MM.1S (cell line): ENCODE measurements around the gene KRT38.
"Not testable (repeated sequence)": the region's sequence is repeated elsewhere in the genome, so short reads cannot be mapped to it uniquely, and the experiment has no call there.

ENCODE experiments used
- DNase-seq: peaks from one replicate; pipeline ENCODE4 v3.0.0-alpha.2; 2015
- H2AFZ ChIP-seq: fragments of 300-600 bp; sonication (generic); 2 replicates; pipeline ENCODE4 v1.6.0; 2016; ENCODE audit warnings: antibody characterized with exemption, low read length
- H3F3A ChIP-seq: fragments of 300-600 bp; sonication (generic); 2 replicates; pipeline ENCODE4 v1.6.1; 2016; ENCODE audit warnings: mild to moderate bottlenecking, antibody characterized with exemption, low read length, moderate library complexity, mixed read lengths; ENCODE audit not compliant: insufficient read depth
- H3K27ac ChIP-seq: fragments of 300-600 bp; sonication (generic); 2 replicates; pipeline ENCODE4 v1.5.1; 2016; ENCODE audit warnings: mild to moderate bottlenecking, low read length
- H3K27me3 ChIP-seq: fragments of 300-600 bp; sonication (generic); replicated peaks from 2 replicates; pipeline ENCODE4 v1.6.0; 2016; ENCODE audit warnings: low read length; ENCODE audit not compliant: insufficient read depth
- H3K36me3 ChIP-seq: fragments of 300-600 bp; sonication (generic); replicated peaks from 2 replicates; pipeline ENCODE4 v1.6.1; 2016; ENCODE audit warnings: mild to moderate bottlenecking, low read length, mixed read lengths; ENCODE audit not compliant: insufficient read depth
- H3K4me1 ChIP-seq: fragments of 300-600 bp; sonication (generic); 2 replicates; pipeline ENCODE4 v1.6.1; 2016; ENCODE audit warnings: low read length, mixed read lengths
- H3K4me2 ChIP-seq: fragments of 300-600 bp; sonication (generic); 2 replicates; pipeline ENCODE4 v1.6.0; 2016; ENCODE audit warnings: low read depth, low read length
- H3K4me3 ChIP-seq: fragments of 300-600 bp; sonication (generic); 2 replicates; pipeline ENCODE4 v1.5.1; 2016; ENCODE audit warnings: low read length, mixed read lengths
- H3K79me2 ChIP-seq: fragments of 300-600 bp; sonication (generic); 2 replicates; pipeline ENCODE4 v1.6.1; 2016; ENCODE audit warnings: mixed run types, low read length, mixed read lengths
- H3K9ac ChIP-seq: fragments of 300-600 bp; sonication (generic); 2 replicates; pipeline ENCODE4 v1.6.1; 2016; ENCODE audit warnings: low read length, mixed read lengths
- H3K9me2 ChIP-seq: fragments of 300-600 bp; sonication (generic); replicated peaks from 2 replicates; pipeline ENCODE4 v1.6.1; 2016; ENCODE audit warnings: mild to moderate bottlenecking, low read length, mixed read lengths; ENCODE audit not compliant: insufficient read depth
- H3K9me3 ChIP-seq: fragments of 300-600 bp; sonication (generic); replicated peaks from 2 replicates; pipeline ENCODE4 v1.6.1; 2016; ENCODE audit warnings: mild to moderate bottlenecking, low read length, mixed read lengths; ENCODE audit not compliant: insufficient read depth
- H4K20me1 ChIP-seq: fragments of 300-600 bp; sonication (generic); 2 replicates; pipeline ENCODE4 v1.6.1; 2016; ENCODE audit warnings: mild to moderate bottlenecking, low read length, moderate library complexity, mixed read lengths; ENCODE audit not compliant: insufficient read depth
- CTCF ChIP-seq: fragments of 300-600 bp; sonication (generic); IDR thresholded peaks from 2 replicates; pipeline ENCODE4 v1.5.1; 2016; ENCODE audit warnings: antibody characterized with exemption, low read length, mixed read lengths
- EZH2 ChIP-seq: fragments of 300-600 bp; sonication (generic); optimal IDR thresholded peaks from 2 replicates; pipeline ENCODE3; 2017; ENCODE audit warnings: low read depth, mild to moderate bottlenecking, antibody characterized with exemption, low read length, mixed read lengths
- EZH2phosphoT487 ChIP-seq: fragments of 300-600 bp; sonication (generic); IDR thresholded peaks from 2 replicates; pipeline ENCODE4 v1.6.1; 2018; ENCODE audit warnings: antibody characterized with exemption, low read length

Gene KRT38

DNA sequence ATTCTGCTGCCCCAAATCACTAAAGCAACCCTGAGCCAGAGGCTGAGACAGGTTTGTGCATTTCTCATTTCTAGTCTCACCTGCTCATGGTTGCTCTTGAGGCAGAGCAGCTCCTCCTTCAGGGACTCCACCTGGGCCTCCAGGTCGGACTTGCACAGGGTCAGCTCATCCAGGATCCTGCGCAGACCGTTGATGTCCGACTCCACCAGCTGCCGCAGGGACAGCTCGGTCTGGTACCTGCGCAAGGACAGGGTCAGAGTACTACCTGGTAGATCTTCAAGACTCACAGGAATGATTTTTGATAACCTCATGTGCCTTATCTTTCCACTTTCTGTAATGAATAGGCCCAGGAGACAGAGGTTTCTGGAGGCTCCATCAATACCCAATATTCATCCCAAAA lies 44.4 kb downstream of the KRT38 start:
- no peak for DNase-seq
- no peak overlapping the region for H3K4me3 ChIP-seq
- H3K79me2 ChIP-seq: no peaks in the 10 kb centered on the region
- no peaks in the 10 kb centered on the region for H3F3A ChIP-seq
- no peaks in the 10 kb centered on the region for H3K9me3 ChIP-seq
- H3K27ac ChIP-seq: no peak overlapping the region
- H3K4me2 ChIP-seq: no peak overlapping the region
- TF ChIP-seq CTCF (no peak), EZH2 (no peak), EZH2phosphoT487 (no peak)
- 0 out of 2 replicates have a peak, but pooled peaks cover 4% of the 10 kb centered on the region for H3K27me3 ChIP-seq
- H3K36me3 ChIP-seq: no peaks in the 10 kb centered on the region
- H3K9me2 ChIP-seq: no peaks in the 10 kb centered on the region
- H2AFZ ChIP-seq: no peak overlapping the region
- no peaks in the 10 kb centered on the region for H4K20me1 ChIP-seq
- no peak overlapping the region for H3K9ac ChIP-seq
- H3K4me1 ChIP-seq: no peaks in the 10 kb centered on the region

- H3K4me1 ChIP-seq: no peaks in the 10 kb centered on the region
- H3K4me3 ChIP-seq: no peak overlapping the region
- H2AFZ ChIP-seq: no peak overlapping the region
- TF ChIP-seq EZH2: no peak
- no peak for TF ChIP-seq CTCF
- no peak for TF ChIP-seq EZH2phosphoT487
- no peak overlapping the region for H3K9ac ChIP-seq
- H3K27ac ChIP-seq: no peak overlapping the region
- no peaks in the 10 kb centered on the region for H3K79me2 ChIP-seq
- H3K9me2 ChIP-seq: no peaks in the 10 kb centered on the region
- H3K36me3 ChIP-seq: no peaks in the 10 kb centered on the region
- H3F3A ChIP-seq: no peaks in the 10 kb centered on the region
- H3K27me3 ChIP-seq: 0 out of 2 replicates have a peak, but pooled peaks cover 4% of the 10 kb centered on the region
- no peak overlapping the region for H3K4me2 ChIP-seq
- H4K20me1 ChIP-seq: no peaks in the 10 kb centered on the region
- no peaks in the 10 kb centered on the region for H3K9me3 ChIP-seq
- DNase-seq: no peak
These were observed 45.2 kb downstream of the KRT38 start for GRCh38 chr17:41395611-41396010.

DNA sequence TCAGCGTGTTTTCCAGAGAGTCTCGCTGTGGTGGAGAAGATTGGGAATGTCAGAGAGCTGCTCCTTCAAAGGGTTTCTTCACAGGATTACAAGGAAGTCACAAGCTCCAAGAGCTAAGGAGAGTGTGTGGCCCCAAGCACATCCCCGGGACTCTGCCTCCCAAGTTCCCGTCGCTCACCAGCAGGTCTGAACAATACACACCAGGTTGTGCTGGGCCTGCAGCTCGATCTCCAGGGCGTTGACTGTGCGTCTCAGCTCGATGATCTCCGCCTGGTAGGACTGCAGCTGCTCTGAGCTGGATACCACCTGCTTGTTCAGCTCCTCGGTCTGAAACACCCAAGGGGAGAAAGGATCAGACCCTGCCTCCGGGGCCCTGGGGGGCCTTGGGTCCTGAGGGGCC lies 45.7 kb downstream of the KRT38 start:
- not testable (repeated sequence) for H3K9ac ChIP-seq, H3K79me2 ChIP-seq, DNase-seq, H2AFZ ChIP-seq, H3F3A ChIP-seq, H3K9me2 ChIP-seq, H3K4me3 ChIP-seq, H3K4me1 ChIP-seq, H4K20me1 ChIP-seq, H3K36me3 ChIP-seq, H3K4me2 ChIP-seq, H3K27ac ChIP-seq, H3K9me3 ChIP-seq, H3K27me3 ChIP-seq

DNA sequence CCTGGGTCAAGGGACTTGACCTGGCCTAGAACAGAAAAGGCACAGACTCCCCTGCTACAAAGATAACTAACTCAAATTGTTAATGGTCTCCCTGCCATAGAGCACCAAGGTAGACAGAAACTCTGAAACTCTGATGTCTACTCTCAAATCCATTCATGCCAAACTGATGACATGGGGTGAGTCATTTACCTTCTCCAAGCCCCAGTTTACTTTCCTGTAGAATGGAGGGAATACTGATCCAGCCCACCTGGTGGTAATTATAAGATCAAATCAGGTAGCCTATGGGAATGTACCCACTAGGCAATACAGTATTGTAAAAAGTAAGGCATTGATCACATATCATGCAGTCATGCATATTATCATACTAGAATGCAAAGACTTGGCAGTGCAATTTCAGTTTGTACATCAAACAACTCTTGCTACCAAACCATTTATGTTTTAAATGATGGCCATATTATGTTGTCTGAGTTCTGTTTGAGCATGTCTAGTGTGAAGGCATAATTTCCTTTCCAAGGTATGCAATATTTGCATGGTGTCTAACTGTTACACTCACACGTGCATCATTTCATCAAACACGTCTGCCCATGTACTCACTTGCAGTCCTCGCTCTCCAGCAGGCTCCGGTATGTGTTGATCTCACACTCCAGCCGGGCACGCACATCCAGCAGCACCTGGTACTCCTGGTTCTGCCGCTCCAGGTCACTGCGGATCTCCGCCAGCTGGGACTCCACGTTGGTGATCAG lies 46.4 kb downstream of the KRT38 start:
- no peaks in the 10 kb centered on the region for H3K4me1 ChIP-seq
- H3K4me2 ChIP-seq: no peak overlapping the region
- H3K9me3 ChIP-seq: no peaks in the 10 kb centered on the region
- H3K9me2 ChIP-seq: no peaks in the 10 kb centered on the region
- H3K36me3 ChIP-seq: no peaks in the 10 kb centered on the region
- 0 out of 2 replicates have a peak, but pooled peaks cover 4% of the 10 kb centered on the region for H3K27me3 ChIP-seq
- no peaks in the 10 kb centered on the region for H3K79me2 ChIP-seq
- H3K9ac ChIP-seq: no peak overlapping the region
- H3K27ac ChIP-seq: no peak overlapping the region
- H4K20me1 ChIP-seq: no peaks in the 10 kb centered on the region
- H3F3A ChIP-seq: no peaks in the 10 kb centered on the region
- H3K4me3 ChIP-seq: no peak overlapping the region
- DNase-seq: no peak
- H2AFZ ChIP-seq: no peak overlapping the region
- TF ChIP-seq CTCF: no peak
- no peak for TF ChIP-seq EZH2phosphoT487
- TF ChIP-seq EZH2: no peak
